A549 (cell line): ENCODE measurements around the gene DSCAML1.

Source experiments
- CHD2 ChIP-seq: fragments of 150-350 bp; IDR thresholded peaks from 2 replicates; pipeline ENCODE4 v1.6.1; 2014; ENCODE audit warnings: low read length; ENCODE audit not compliant: partially characterized antibody
- E2F6 ChIP-seq: IDR thresholded peaks from 2 replicates; pipeline ENCODE4 v1.6.1; 2012; ENCODE audit warnings: low read depth, borderline replicate concordance
- ELK1 ChIP-seq: fragments of 150-350 bp; IDR thresholded peaks from 2 replicates; pipeline ENCODE4 v1.6.1; 2014; ENCODE audit warnings: low read depth, mild to moderate bottlenecking, low read length
- EP300 ChIP-seq, 2 experiments: fragments of >200 bp; sonication (Bioruptor Twin); formaldehyde crosslinking; IDR thresholded peaks; 2 replicates in 1 of 2; 3 replicates in 1 of 2; pipeline ENCODE4 v1.6.1; 2016 to 2017
- ESRRA ChIP-seq: fragments of 150-350 bp; IDR thresholded peaks from 2 replicates; pipeline ENCODE4 v1.6.1; 2014; ENCODE audit warnings: mild to moderate bottlenecking, low read length, borderline replicate concordance
- HOXB5 ChIP-seq: fragments of 250-450 bp; sonication (Bioruptor Pico); IDR thresholded peaks from 2 replicates; pipeline ENCODE4 v1.5.0; 2020; ENCODE audit warnings: mild to moderate bottlenecking, moderate library complexity
- KDM1A ChIP-seq: fragments of 200-600 bp; sonication (generic); IDR thresholded peaks from 2 replicates; pipeline ENCODE4 v1.6.1; 2016; ENCODE audit warnings: low read depth, mild to moderate bottlenecking
- MAFK ChIP-seq: fragments of 450-650 bp; IDR thresholded peaks from 2 replicates; pipeline ENCODE4 v1.6.1; 2014; ENCODE audit not compliant: partially characterized antibody
- MYC ChIP-seq: IDR thresholded peaks from 2 replicates; pipeline ENCODE4 v1.6.1; 2012; ENCODE audit warnings: mild to moderate bottlenecking, inconsistent platforms, low read length, improper control_type of control experiment, borderline replicate concordance
- TF ChIP-seq, protein P1 (sequence below): fragments of >200 bp; sonication (Bioruptor Twin); formaldehyde crosslinking; IDR thresholded peaks from 3 replicates; pipeline ENCODE4 v1.5.1; 2016
- TF ChIP-seq, protein P2 (sequence below): IDR thresholded peaks from 2 replicates; pipeline ENCODE4 v1.6.1; 2012

DNA sequence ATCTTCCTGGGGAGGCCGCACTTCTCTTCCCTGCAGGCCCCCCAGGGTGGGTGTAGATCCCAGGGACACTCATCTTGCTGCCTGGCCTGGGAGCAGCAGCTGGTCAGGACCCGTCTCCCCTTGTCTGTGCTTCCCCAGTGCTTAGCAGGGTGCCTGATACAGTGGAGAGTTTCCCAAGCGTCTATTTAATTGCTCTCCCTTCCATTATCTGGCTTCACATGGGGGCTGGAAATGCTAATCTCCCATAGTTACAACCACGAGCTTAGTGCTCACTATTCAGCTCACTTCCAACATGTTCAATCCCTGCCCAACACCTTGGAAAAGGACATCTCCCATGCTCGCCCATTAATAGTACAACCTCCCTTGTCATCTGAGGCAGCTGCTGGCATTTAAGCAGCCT is 100.5 kb downstream of the DSCAML1 start:
- TF ChIP-seq, protein P1, sequence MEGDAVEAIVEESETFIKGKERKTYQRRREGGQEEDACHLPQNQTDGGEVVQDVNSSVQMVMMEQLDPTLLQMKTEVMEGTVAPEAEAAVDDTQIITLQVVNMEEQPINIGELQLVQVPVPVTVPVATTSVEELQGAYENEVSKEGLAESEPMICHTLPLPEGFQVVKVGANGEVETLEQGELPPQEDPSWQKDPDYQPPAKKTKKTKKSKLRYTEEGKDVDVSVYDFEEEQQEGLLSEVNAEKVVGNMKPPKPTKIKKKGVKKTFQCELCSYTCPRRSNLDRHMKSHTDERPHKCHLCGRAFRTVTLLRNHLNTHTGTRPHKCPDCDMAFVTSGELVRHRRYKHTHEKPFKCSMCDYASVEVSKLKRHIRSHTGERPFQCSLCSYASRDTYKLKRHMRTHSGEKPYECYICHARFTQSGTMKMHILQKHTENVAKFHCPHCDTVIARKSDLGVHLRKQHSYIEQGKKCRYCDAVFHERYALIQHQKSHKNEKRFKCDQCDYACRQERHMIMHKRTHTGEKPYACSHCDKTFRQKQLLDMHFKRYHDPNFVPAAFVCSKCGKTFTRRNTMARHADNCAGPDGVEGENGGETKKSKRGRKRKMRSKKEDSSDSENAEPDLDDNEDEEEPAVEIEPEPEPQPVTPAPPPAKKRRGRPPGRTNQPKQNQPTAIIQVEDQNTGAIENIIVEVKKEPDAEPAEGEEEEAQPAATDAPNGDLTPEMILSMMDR, result no peak
- TF ChIP-seq MAFK (no peak), ELK1 (no peak), HOXB5 (CRISPR knock-in tag) (no peak), KDM1A (no peak), E2F6 (no peak), MYC (no peak), CHD2 (no peak), EP300 (IDR thresholded peaks at IDR 0.05) (no peak), ESRRA (no peak)
- TF ChIP-seq, protein P2, sequence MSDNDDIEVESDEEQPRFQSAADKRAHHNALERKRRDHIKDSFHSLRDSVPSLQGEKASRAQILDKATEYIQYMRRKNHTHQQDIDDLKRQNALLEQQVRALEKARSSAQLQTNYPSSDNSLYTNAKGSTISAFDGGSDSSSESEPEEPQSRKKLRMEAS, result no peak
